Measurements from ENCODE around the gene TBC1D8B. TPM values are rescaled to one million over a fixed set of nuclear protein-coding genes. Genes with fewer than 3 reads are reported as not detected.
"Not testable (repeated sequence)": the region's sequence is repeated elsewhere in the genome, so short reads cannot be mapped to it uniquely, and the experiment has no call there.

Gene TBC1D8B
- 16.9 TPM for total RNA-seq

GRCh38 chrX:106802388-106803275 is at the start of gene TBC1D8B:
TBC1D8B (plus strand) TSS chrX:106802673; CDS start chrX:106802854, 181 bp downstream.
- peak; percentile 92 for DNase-seq

DNA sequence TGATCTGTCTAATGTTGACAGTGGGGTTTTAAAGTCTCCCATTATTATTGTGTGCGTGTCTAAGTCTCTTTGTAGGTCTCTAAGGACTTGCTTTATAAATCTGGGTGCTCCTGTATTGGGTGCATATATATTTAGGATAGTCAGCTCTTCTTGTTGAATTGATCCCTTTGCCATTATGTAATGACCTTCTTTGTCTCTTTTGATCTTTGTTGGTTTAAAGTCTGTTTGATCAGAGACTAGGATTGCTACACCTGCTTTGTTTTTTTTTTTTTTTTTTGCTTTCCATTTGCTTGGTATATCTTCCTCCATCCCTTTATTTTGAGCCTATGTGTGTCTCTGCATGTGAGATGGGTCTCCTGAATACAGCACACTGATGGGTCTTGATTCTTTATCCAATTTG is 33.2 kb upstream of the TBC1D8B start:
- DNase-seq: not testable (repeated sequence)

GRCh38 chrX:106774981-106775380 is 27.5 kb upstream of the TBC1D8B start:
- DNase-seq: no peak

GRCh38 chrX:106780264-106780663 is 22.2 kb upstream of the TBC1D8B start:
- DNase-seq: no peak

DNA sequence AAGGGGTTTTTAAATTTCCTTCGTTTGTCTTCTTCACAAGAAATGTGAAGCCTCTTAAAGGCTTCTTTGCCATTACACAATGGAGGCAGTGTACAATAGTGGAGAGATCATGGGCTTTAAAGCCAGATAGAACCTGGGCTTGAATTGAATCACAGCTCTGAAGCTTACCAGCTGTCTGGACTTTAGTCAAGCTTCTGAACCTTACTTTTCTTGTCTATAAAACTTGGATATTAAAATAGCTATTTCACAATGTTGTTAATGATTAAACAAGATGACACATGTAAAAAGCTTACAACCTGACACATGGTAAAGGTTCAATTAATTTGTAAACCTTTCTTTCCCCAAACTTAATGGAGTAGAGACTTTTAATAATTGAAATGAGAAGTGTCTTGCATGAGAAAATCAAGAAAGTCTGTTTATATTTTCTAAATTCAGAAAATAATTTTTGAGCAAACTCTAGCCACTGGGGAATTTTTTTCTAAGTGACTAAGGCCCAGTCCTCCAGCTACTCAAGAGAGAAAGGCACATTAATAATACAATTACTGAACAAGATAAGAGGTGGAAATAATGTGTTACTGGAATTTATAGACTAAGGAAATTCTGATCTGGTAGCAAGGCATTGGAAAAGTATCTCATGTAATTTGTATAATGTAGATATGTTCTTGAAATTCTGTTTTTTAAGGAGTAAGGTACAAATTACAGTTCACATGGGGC is 21.7 kb upstream of the TBC1D8B start:
- DNase-seq: no peak

DNA sequence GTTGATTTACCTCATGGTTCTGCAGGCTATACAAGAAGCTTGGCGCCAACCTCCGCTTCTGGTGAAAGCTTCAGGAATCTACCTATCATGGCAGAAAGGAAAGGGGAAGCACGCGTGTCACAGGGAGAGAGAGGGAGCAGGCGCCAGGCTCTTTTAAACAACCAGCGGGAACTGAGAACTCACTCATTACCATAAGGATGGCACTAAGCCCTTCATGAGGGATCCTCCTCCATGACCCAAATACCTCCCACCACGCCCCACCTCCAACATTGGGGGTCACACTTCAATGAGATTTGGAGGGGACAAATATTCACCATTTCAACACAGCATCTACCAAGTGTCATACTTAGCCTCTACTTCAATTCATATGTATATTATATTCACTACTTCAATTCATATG is 18.8 kb upstream of the TBC1D8B start:
- DNase-seq: no peak

GRCh38 chrX:106791495-106791894 is 11.0 kb upstream of the TBC1D8B start:
- no peak for DNase-seq

DNA sequence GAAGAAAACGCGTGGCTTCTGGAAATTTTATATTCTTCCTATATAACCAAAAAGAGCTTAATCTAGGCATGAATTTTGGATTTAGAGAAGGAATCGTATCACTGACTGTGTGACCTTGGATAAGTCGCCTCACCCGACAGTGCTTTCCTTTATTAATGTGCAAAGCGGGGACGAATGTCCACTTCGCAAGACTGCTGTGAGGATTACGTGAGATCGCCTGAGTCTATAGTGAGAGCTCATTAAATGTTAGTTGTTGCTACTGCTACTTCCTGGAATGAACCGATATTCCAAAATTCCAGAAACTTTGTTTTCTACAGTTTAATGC is 448 bp upstream of the TBC1D8B start:
- no peak for DNase-seq

GRCh38 chrX:106811131-106811910 is 8.8 kb downstream of the TBC1D8B start:
- DNase-seq: no peak

GRCh38 chrX:106812930-106813329 is 10.5 kb downstream of the TBC1D8B start:
- DNase-seq: not testable (repeated sequence)

GRCh38 chrX:106814093-106814492 is 11.6 kb downstream of the TBC1D8B start:
- not testable (repeated sequence) for DNase-seq

DNA sequence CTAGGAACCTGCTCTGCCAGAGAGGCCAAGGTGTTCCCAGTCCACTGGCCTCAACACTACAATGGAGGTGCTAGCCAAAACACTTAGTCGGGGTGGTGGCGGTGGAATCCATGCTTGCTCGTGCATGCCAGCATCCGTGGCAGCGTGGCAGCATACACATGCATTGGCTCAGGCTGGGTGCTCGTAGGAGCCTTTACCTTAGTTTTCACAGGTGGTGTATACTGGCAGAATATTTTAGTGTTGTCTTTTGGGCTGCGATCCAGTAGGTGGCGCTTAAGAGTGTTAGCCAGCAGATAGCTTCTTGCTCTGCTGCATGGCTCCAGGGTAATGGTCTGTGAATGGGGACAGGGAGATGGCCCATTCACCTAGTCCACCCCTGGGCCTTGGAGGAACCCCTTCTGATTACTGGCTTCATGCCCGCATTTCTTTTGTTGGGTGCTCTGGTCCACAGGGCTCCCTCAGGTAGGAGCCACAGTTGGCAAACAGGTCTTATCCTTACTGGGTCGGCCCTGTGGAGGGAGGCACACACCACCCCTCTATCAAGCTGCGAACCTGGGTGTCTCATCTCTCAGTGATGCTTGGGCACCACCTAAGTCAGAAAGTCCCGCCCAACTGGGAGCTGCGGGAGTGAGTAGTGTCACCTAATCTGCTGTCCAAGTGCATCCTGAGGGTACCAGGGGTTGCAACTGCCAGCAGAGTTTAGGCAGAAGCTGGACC is 60.7 kb downstream of the TBC1D8B start:
- DNase-seq: no peak

- no peak for DNase-seq
These were observed 61.2 kb downstream of the TBC1D8B start for GRCh38 chrX:106863697-106864096.

GRCh38 chrX:106872796-106873195 is 70.3 kb downstream of the TBC1D8B start:
- not testable (repeated sequence) for DNase-seq

GRCh38 chrX:106874075-106874474 is 71.6 kb downstream of the TBC1D8B start:
- no peak for DNase-seq

DNA sequence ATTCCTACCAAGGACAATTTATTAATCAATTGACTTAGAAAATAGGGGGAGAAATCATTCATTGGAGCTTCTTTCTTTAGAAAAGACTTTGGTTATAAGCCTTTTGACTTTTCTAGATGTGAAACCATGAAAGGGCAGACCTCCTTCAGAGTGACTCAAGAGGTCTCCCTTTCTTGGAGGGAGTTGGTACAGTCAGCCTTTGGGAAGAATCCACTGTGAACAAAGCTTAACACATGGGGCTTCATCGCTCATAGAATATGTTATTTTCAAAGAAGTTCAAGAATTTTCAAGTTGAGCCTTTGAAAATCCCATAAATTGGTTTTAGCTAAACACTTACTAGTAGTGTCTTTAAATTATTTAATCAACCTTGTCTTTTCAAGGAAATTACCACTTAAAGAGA is 72.7 kb downstream of the TBC1D8B start:
- peak; percentile 3 for DNase-seq

GRCh38 chrX:106889468-106889867 is 87.0 kb downstream of the TBC1D8B start:
- DNase-seq: no peak

DNA sequence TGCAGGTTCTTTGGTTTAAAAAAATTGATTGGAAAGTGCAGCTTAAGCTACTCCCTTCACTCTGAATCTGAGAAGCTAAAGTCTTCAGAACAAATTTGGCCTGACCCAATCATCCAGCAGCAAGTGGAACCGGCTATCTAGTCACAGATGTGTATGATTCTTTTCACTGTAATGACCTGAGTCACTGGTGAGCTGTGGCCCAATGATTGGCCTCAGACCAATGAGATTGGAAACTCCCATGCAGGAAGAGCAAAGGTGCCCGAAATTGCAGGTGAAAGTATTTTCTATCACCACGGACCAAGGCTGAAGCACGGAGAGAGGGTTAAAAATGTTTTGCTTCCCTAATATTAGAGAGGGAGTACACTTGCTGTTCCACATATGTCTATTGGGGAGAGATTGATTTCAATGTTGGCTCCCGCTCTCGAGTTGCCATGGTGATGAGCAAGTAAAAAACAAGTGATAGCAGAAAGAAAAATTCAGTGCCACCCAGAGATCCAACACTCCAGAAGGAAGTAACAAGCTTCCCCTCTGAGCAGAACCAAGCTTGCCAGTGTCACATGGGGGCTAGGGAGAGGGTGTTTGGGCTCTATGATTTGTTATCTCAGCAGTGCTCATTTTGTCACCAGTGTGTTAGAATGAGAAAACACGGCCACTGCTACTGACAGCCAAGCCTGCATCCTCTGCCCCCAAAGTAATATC is 89.4 kb downstream of the TBC1D8B start:
- DNase-seq: no peak

GRCh38 chrX:106894392-106894909 is 92.0 kb downstream of the TBC1D8B start:
- peak; percentile 4 for DNase-seq

DNA sequence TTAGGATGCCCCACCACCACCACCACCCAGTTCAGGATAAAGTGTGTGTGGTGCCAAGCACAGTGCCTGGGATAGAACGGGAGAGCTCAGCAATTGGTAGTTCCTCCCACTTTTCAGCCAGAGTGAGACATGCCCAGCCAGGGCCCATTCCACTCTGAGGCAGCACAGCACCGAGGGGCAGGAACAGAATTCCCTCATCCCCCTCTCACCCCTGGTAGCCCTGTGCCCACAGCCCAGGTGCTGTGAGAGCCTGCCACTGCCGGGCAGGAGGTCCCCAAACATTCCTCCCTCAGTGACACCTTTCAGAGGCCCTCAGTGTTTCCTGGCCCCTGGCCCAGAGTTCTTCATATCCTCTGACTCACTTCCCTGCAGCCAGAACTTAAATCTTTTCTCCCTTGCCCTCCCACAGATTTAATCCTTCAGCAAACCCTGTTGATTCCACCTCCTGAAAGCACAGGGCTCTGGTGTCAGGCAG is 92.5 kb downstream of the TBC1D8B start:
- DNase-seq: no peak

DNA sequence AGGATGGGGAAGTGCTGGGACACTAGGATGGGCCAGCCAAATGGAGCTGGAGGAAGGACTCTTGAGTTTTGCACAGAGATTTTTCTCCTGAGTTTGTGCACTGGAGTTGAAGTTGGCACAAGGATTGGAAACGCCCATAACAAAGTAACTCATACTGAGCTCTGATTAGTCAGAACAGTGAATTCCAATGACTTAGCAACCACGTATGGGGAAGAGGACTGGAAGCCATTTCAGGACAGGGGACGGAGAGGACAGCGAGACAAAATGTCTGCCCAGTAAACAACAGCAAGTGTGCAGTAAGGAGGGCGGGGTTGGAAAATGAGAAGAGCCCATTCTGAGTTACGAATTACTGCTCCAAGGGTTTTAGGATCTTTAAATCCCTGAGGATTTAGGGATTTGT is 94.8 kb downstream of the TBC1D8B start:
- no peak for DNase-seq
